GM12892 (cell line): ENCODE measurements around the gene RPS6KA2.
"Not testable (repeated sequence)": the region's sequence is repeated elsewhere in the genome, so short reads cannot be mapped to it uniquely, and the experiment has no call there.

ENCODE experiments used
- POLR2A ChIP-seq: IDR thresholded peaks from 2 replicates; pipeline ENCODE4 v1.6.1; 2011; ENCODE audit warnings: low read depth, low read length, control low read depth
- POLR2AphosphoS5 ChIP-seq: IDR thresholded peaks from 2 replicates; pipeline ENCODE4 v1.6.1; 2011; ENCODE audit warnings: low read depth, low read length, control low read depth

- TF ChIP-seq POLR2A, POLR2AphosphoS5: not testable (repeated sequence)
These were observed 234.1 kb downstream of the RPS6KA2 start for GRCh38 chr6:166392755-166393534.
